ENCODE data around the gene FAU. TPM values are rescaled to one million over a fixed set of nuclear protein-coding genes. Genes with fewer than 3 reads are reported as not detected.
A peak's percentile ranks its signal among the peaks of the same experiment; 100 is the strongest.

FAU gene
- total and polyA plus RNA-seq, 2 of the 13 experiments (the other 11 are each of a cell fraction or from before 2014, with no cell fraction given): 374 to 869 TPM

GRCh38 chr11:65121865-65122696 is at the start of gene FAU, which contains the start of gene MRPL49 (continued):
- no peak for TF ChIP-seq CEBPZ (IDR thresholded peaks at IDR 0.05; ENCODE audit: low read length)
- TF ChIP-seq HNRNPLL (IDR thresholded peaks at IDR 0.05; ENCODE audit: low read depth, low read length, poor library complexity, severe bottlenecking): peak; percentile 96
- peak; percentile 90 for TF ChIP-seq POLR2AphosphoS5 (IDR thresholded peaks at IDR 0.05; ENCODE audit: low read depth, low read length)
- no peak for TF ChIP-seq MTA3 (CRISPR knock-in tag; IDR thresholded peaks at IDR 0.05)
- TF ChIP-seq, protein P1, sequence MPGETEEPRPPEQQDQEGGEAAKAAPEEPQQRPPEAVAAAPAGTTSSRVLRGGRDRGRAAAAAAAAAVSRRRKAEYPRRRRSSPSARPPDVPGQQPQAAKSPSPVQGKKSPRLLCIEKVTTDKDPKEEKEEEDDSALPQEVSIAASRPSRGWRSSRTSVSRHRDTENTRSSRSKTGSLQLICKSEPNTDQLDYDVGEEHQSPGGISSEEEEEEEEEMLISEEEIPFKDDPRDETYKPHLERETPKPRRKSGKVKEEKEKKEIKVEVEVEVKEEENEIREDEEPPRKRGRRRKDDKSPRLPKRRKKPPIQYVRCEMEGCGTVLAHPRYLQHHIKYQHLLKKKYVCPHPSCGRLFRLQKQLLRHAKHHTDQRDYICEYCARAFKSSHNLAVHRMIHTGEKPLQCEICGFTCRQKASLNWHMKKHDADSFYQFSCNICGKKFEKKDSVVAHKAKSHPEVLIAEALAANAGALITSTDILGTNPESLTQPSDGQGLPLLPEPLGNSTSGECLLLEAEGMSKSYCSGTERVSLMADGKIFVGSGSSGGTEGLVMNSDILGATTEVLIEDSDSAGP (CRISPR knock-in tag; IDR thresholded peaks at IDR 0.05; ENCODE audit: borderline replicate concordance): peak; percentile 70; the same call in 1 of the 2 replicates
- TF ChIP-seq ZNF784 (CRISPR knock-in tag; IDR thresholded peaks at IDR 0.05; ENCODE audit: borderline replicate concordance): peak; percentile 69
- TF ChIP-seq, protein P2, sequence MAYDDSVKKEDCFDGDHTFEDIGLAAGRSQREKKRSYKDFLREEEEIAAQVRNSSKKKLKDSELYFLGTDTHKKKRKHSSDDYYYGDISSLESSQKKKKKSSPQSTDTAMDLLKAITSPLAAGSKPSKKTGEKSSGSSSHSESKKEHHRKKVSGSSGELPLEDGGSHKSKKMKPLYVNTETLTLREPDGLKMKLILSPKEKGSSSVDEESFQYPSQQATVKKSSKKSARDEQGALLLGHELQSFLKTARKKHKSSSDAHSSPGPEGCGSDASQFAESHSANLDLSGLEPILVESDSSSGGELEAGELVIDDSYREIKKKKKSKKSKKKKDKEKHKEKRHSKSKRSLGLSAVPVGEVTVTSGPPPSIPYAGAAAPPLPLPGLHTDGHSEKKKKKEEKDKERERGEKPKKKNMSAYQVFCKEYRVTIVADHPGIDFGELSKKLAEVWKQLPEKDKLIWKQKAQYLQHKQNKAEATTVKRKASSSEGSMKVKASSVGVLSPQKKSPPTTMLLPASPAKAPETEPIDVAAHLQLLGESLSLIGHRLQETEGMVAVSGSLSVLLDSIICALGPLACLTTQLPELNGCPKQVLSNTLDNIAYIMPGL (CRISPR knock-in tag; IDR thresholded peaks at IDR 0.05; ENCODE audit: borderline replicate concordance in 1 of 2, low read depth in 1 of 2): peak; percentile 84 to 87
- TF ChIP-seq, protein P3, sequence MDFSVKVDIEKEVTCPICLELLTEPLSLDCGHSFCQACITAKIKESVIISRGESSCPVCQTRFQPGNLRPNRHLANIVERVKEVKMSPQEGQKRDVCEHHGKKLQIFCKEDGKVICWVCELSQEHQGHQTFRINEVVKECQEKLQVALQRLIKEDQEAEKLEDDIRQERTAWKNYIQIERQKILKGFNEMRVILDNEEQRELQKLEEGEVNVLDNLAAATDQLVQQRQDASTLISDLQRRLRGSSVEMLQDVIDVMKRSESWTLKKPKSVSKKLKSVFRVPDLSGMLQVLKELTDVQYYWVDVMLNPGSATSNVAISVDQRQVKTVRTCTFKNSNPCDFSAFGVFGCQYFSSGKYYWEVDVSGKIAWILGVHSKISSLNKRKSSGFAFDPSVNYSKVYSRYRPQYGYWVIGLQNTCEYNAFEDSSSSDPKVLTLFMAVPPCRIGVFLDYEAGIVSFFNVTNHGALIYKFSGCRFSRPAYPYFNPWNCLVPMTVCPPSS (IDR thresholded peaks at IDR 0.05): no peak
- TF ChIP-seq ZNF24 (IDR thresholded peaks at IDR 0.05): no peak
- no peak for TF ChIP-seq AKAP8 (CRISPR knock-in tag; IDR thresholded peaks at IDR 0.05)
- TF ChIP-seq SNAI1 (CRISPR knock-in tag; IDR thresholded peaks at IDR 0.05; ENCODE audit: borderline replicate concordance): 0 out of 2 replicates have a peak, but pooled peaks have one; percentile 57
- TF ChIP-seq NCOR1 (IDR thresholded peaks at IDR 0.05; ENCODE audit: borderline replicate concordance, low read length): no peak
- no peak for TF ChIP-seq SNRNP70 (IDR thresholded peaks at IDR 0.05; ENCODE audit: low read depth, low read length)
- 0 out of 2 replicates have a peak, but pooled peaks have one; percentile 76 for TF ChIP-seq ZNF713 (CRISPR knock-in tag; IDR thresholded peaks at IDR 0.05)
- peak; percentile 90; the same call in 1 of the 3 replicates for TF ChIP-seq MXI1 (IDR thresholded peaks at IDR 0.05; ENCODE audit: borderline replicate concordance, low read depth, low read length)
- no peak for TF ChIP-seq ZNF572 (CRISPR knock-in tag; IDR thresholded peaks at IDR 0.05)
- no peak for TF ChIP-seq ZNF256 (CRISPR knock-in tag; conservative IDR thresholded peaks at IDR 0.05)
- peak; percentile 30; the same call in 1 of the 2 replicates for TF ChIP-seq CAMTA2 (CRISPR knock-in tag; IDR thresholded peaks at IDR 0.05; ENCODE audit: borderline replicate concordance)
- TF ChIP-seq ZNF33A (CRISPR knock-in tag; IDR thresholded peaks at IDR 0.05; ENCODE audit: borderline replicate concordance): no peak

Data from HepG2 (cell line).